ENCODE results near the gene CCDC149.

DNA sequence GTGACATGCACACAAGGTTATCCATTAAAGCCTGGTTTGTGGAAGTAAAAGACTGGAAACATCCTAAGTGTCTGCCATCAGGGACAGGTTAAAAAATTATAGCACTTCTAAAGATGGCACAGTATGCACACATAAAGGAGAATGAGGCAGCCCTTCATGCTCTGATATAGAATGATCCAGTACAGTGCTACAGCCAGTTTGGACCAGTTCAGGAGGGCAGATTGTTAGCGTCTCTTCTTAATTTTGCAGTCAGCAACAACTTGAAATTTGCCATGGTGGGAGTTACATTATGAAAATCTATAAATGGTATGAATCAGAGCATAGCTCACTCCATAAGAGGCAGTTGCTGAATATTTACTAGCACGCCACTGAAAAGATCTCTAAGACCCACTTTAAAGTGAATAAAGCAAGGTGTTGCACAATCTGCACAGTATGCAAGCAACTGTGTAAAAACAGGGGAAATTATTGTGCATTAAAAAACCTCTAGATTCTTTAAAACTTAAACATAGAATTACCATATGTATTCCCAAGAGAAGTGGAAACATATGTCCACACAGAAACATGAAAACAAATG lies 137.7 kb downstream of the CCDC149 start:
- TF ChIP-seq, protein P1, sequence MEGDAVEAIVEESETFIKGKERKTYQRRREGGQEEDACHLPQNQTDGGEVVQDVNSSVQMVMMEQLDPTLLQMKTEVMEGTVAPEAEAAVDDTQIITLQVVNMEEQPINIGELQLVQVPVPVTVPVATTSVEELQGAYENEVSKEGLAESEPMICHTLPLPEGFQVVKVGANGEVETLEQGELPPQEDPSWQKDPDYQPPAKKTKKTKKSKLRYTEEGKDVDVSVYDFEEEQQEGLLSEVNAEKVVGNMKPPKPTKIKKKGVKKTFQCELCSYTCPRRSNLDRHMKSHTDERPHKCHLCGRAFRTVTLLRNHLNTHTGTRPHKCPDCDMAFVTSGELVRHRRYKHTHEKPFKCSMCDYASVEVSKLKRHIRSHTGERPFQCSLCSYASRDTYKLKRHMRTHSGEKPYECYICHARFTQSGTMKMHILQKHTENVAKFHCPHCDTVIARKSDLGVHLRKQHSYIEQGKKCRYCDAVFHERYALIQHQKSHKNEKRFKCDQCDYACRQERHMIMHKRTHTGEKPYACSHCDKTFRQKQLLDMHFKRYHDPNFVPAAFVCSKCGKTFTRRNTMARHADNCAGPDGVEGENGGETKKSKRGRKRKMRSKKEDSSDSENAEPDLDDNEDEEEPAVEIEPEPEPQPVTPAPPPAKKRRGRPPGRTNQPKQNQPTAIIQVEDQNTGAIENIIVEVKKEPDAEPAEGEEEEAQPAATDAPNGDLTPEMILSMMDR (IDR thresholded peaks at IDR 0.05; ENCODE audit: insufficient read depth, low read length) = no peak
- TF ChIP-seq POLR2AphosphoS5 (IDR thresholded peaks at IDR 0.05; ENCODE audit: low read depth) = no peak
